HepG2 (cell line): Measurements from ENCODE around the gene CRYZL1. TPM values are rescaled to one million over a fixed set of nuclear protein-coding genes. Genes with fewer than 3 reads are reported as not detected.

Experiments used
- ATRX ChIP-seq: sonication (generic); formaldehyde crosslinking; IDR thresholded peaks from 2 replicates; pipeline ENCODE4 v1.4.0; 2020; ENCODE audit warnings: missing genetic modification reagents, borderline replicate concordance
- BRD4 ChIP-seq: sonication (generic); formaldehyde crosslinking; IDR thresholded peaks from 2 replicates; pipeline ENCODE4 v1.4.0; 2020; ENCODE audit warnings: missing genetic modification reagents
- DZIP1 ChIP-seq: sonication (generic); formaldehyde crosslinking; IDR thresholded peaks from 2 replicates; pipeline ENCODE4 v1.5.0; 2020; ENCODE audit warnings: mild to moderate bottlenecking, missing genetic modification reagents
- FOSL1 ChIP-seq: sonication (generic); formaldehyde crosslinking; IDR thresholded peaks from 2 replicates; pipeline ENCODE4 v1.9.0; 2021; ENCODE audit warnings: missing genetic modification reagents, borderline replicate concordance
- FOXC1 ChIP-seq: sonication (generic); formaldehyde crosslinking; IDR thresholded peaks from 2 replicates; pipeline ENCODE4 v1.8.0; 2022; ENCODE audit warnings: mild to moderate bottlenecking, missing genetic modification reagents, borderline replicate concordance
- GABPB1 ChIP-seq: IDR thresholded peaks from 2 replicates; pipeline ENCODE4 v1.6.1; 2016; ENCODE audit warnings: mild to moderate bottlenecking, missing genetic modification reagents, moderate library complexity, missing compliant biosample characterization
- ONECUT2 ChIP-seq: sonication (generic); formaldehyde crosslinking; IDR thresholded peaks from 2 replicates; pipeline ENCODE4 v1.4.0; 2020; ENCODE audit warnings: missing genetic modification reagents
- SALL1 ChIP-seq: sonication (generic); formaldehyde crosslinking; IDR thresholded peaks from 2 replicates; pipeline ENCODE4 v1.8.0; 2022; ENCODE audit warnings: mild to moderate bottlenecking, missing genetic modification reagents
- SUZ12 ChIP-seq: fragments of 150-350 bp; IDR thresholded peaks from 2 replicates; pipeline ENCODE4 v1.6.1; 2014; ENCODE audit warnings: low read depth, low read length
- TBX3 ChIP-seq: fragments of 450-650 bp; IDR thresholded peaks from 2 replicates; pipeline ENCODE4 v1.6.1; 2017; ENCODE audit warnings: antibody characterized with exemption, mild to moderate bottlenecking, inconsistent platforms, borderline replicate concordance
- ZBTB20 ChIP-seq: sonication (generic); formaldehyde crosslinking; IDR thresholded peaks from 2 replicates; pipeline ENCODE4 v1.8.1; 2023; ENCODE audit warnings: missing genetic modification reagents, low read depth, mild to moderate bottlenecking, borderline replicate concordance
- ZFP91 ChIP-seq: sonication (generic); formaldehyde crosslinking; IDR thresholded peaks from 2 replicates; pipeline ENCODE4 v1.9.0; 2022; ENCODE audit warnings: missing genetic modification reagents, mild to moderate bottlenecking, borderline replicate concordance
- ZNF251 ChIP-seq: sonication (generic); formaldehyde crosslinking; IDR thresholded peaks from 2 replicates; pipeline ENCODE4 v1.9.0; 2021; ENCODE audit warnings: mild to moderate bottlenecking, missing genetic modification reagents
- ZNF512B ChIP-seq: sonication (generic); formaldehyde crosslinking; IDR thresholded peaks from 2 replicates; pipeline ENCODE4 v1.5.1; 2020; ENCODE audit warnings: missing genetic modification reagents, mild to moderate bottlenecking, borderline replicate concordance
- polyA plus RNA-seq, 8 experiments: library from polyadenylated mRNA; depleted of rRNA in 3 of 8; stranded (reverse) in 7 of 8; unstranded in 1 of 8; fragments of >200 nt; fragmentation: Illumina TruSeq in 4 of 8; extraction: Trizol in 4 of 8; gene quantifications; 2 replicates each; pipeline versions ENCODE4 v1.2.1 to v1.2.3, GENCODE V29; 2011 to 2016; ENCODE audit warnings: low read depth in 4 of 8, missing spikeins in 1 of 8, mixed read lengths in 1 of 8; ENCODE audit not compliant: insufficient read depth in 1 of 8
- total RNA-seq, 5 experiments: library from RNA; depleted of rRNA; stranded (reverse); fragments of >200 nt; fragmentation: Illumina TruSeq; extraction: Trizol; gene quantifications; 2 replicates each; pipeline ENCODE4 v1.2.3, GENCODE V29; 2016; ENCODE audit warnings: low read depth in 1 of 5
- TF ChIP-seq, protein P1 (sequence below): sonication (generic); formaldehyde crosslinking; IDR thresholded peaks from 2 replicates; pipeline ENCODE4 v1.8.0; 2023; ENCODE audit warnings: mild to moderate bottlenecking, missing genetic modification reagents
- TF ChIP-seq, protein P2 (sequence below): sonication (generic); formaldehyde crosslinking; IDR thresholded peaks from 2 replicates; pipeline ENCODE4 v1.4.0; 2020; ENCODE audit warnings: mild to moderate bottlenecking, missing genetic modification reagents, borderline replicate concordance
- TF ChIP-seq, protein P3 (sequence below): sonication (generic); formaldehyde crosslinking; IDR thresholded peaks from 2 replicates; pipeline ENCODE4 v1.4.0; 2020; ENCODE audit warnings: mild to moderate bottlenecking, missing genetic modification reagents

Gene CRYZL1
- total and polyA plus RNA-seq, 2 of the 13 experiments (the other 11 are each of a cell fraction or from before 2014, with no cell fraction given) = 20.3 to 27.7 TPM

GRCh38 chr21:33542640-33543504, 98.7 kb downstream of the CRYZL1 start, which contains the start of gene SON (continued):
- no peak for TF ChIP-seq ZNF512B (CRISPR knock-in tag)
- peak; percentile 65; the same call in 1 of the 2 replicates for TF ChIP-seq ZFP91
- TF ChIP-seq ZBTB20 (CRISPR knock-in tag) = no peak
- TF ChIP-seq, protein P1, sequence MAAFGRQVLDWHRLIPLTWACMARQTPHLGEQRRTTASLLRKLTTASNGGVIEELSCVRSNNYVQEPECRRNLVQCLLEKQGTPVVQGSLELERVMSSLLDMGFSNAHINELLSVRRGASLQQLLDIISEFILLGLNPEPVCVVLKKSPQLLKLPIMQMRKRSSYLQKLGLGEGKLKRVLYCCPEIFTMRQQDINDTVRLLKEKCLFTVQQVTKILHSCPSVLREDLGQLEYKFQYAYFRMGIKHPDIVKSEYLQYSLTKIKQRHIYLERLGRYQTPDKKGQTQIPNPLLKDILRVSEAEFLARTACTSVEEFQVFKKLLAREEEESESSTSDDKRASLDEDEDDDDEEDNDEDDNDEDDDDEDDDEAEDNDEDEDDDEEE (CRISPR knock-in tag) = no peak
- TF ChIP-seq SUZ12 = peak; percentile 31
- no peak for TF ChIP-seq ATRX (CRISPR knock-in tag)
- TF ChIP-seq ONECUT2 = no peak
- TF ChIP-seq FOSL1 = no peak
- peak; percentile 87; the same call in 1 of the 2 replicates for TF ChIP-seq FOXC1 (CRISPR knock-in tag)
- TF ChIP-seq ZNF251 = no peak
- TF ChIP-seq SALL1 (CRISPR knock-in tag) = peak; percentile 14; the same call in 1 of the 2 replicates
- peak; percentile 50; the same call in 1 of the 2 replicates for TF ChIP-seq TBX3
- TF ChIP-seq GABPB1 (CRISPR knock-in tag) = peak; percentile 74
- TF ChIP-seq, protein P2, sequence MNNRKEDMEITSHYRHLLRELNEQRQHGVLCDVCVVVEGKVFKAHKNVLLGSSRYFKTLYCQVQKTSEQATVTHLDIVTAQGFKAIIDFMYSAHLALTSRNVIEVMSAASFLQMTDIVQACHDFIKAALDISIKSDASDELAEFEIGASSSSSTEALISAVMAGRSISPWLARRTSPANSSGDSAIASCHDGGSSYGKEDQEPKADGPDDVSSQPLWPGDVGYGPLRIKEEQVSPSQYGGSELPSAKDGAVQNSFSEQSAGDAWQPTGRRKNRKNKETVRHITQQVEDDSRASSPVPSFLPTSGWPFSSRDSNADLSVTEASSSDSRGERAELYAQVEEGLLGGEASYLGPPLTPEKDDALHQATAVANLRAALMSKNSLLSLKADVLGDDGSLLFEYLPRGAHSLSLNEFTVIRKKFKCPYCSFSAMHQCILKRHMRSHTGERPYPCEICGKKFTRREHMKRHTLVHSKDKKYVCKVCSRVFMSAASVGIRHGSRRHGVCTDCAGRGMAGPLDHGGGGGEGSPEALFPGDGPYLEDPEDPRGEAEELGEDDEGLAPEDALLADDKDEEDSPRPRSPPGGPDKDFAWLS (CRISPR knock-in tag) = no peak
- TF ChIP-seq, protein P3, sequence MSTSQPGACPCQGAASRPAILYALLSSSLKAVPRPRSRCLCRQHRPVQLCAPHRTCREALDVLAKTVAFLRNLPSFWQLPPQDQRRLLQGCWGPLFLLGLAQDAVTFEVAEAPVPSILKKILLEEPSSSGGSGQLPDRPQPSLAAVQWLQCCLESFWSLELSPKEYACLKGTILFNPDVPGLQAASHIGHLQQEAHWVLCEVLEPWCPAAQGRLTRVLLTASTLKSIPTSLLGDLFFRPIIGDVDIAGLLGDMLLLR = no peak
- no peak for TF ChIP-seq DZIP1 (CRISPR knock-in tag)
- TF ChIP-seq BRD4 = peak; percentile 95
